Measurements from ENCODE around the gene MT1M. TPM values are rescaled to one million over a fixed set of nuclear protein-coding genes. Genes with fewer than 3 reads are reported as not detected.
"Not testable (repeated sequence)": the region's sequence is repeated elsewhere in the genome, so short reads cannot be mapped to it uniquely, and the experiment has no call there.

Gene MT1M
- total RNA-seq, 1 experiment from 2014 or later: 2.2 TPM

DNA sequence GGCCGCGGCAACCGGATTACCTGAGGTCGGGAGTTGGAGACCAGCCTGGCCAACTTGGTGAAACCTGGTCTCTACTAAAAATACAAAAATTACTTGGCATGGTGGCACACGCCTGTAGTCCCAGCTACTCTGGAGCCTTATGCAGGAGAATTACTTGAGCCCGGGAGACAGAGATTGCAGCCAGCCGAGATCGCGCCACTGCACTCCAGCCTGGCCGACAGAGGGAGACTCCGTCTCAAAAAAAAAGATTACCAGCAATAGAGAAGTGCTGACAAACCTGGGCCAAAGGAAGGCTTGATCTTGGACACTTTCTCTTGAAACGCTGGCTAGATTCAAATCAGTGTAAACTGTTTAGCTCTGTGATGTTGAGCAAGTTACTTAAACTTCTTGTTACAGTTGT lies 41.5 kb downstream of the MT1M start:
- DNase-seq (ENCODE audit: low read depth): no peak

- not testable (repeated sequence) for DNase-seq (ENCODE audit: low read depth)
Measured at GRCh38 chr16:56674570-56674969, 42.1 kb downstream of the MT1M start.

DNA sequence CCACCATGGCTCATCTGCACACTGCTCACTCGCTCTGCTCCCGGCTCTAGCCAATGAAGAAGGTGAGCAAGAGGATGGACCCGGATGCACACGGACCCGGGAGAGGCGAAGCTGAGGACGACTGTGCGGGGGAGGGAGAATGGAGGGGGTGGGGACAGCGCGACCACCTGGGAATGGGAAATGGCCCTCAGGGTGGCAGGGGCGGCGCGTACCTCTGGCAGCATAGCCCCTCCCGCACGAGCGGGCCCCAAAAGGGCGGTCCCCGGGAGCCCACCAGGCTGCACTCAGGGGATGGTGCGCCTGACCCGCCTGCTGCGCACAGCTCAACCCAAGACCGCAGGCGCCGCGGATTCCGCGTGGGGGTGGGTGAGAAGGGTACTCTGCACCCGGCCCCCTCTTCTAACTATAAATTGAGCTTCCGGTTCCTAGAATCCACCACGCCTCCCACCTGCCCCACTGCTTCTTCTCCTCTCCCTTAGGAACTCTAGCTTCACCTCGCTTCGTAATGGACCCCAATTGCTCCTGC lies 43.3 kb downstream of the MT1M start:
- DNase-seq (ENCODE audit: low read depth): no peak

DNA sequence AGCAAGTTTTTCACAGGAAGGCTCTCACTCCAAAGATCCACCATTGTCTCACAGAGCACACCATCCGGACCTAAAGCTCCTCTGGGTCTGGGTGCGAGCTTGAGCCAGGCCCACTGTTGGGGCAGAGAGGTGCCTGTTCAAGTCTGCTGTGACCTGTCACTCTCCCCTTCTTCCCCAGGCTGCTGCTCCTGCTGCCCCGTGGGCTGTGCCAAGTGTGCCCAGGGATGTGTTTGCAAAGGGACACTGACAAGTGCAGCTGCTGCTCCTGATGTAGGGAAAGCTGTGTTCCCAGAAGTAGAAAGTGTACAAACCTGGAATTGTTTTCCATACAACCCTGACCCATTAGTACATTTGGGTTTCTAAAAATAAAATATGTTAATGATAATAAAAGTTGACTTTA lies 45.0 kb downstream of the MT1M start:
- no peak for DNase-seq (ENCODE audit: low read depth)

DNA sequence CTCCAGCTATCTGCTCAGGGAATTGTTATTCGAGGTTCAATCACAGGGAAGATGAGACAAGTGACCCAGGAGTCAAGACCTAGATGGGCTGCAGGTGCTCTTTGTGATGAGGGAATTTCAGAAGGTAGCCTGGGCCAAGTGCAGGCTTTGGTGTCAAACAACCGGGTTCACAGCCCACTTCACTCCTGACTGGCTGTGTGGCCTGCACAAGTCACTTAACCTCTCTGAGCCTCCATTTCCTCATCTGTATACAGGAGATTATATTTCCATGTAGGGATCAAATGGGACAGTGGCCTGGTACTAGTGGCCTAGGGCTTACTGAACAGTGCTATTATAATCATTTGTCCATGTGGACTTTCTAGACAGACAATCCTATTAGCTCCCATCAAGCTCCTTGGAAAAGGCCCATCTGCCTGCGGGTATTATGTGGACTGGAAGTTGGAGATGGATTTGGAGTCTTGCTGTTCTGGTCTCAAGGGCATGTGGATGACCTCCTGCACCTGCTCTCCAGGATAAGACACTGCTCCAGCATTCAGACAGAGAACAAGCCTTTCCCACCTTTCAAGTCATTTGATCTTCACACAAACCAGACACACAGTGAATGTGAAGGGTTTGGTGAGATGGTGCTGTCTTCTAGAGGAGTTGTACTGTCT lies 46.7 kb downstream of the MT1M start:
- no peak for DNase-seq (ENCODE audit: low read depth)

- DNase-seq (ENCODE audit: low read depth): peak; percentile 20
Measured at GRCh38 chr16:56679818-56680217, 47.4 kb downstream of the MT1M start.

DNA sequence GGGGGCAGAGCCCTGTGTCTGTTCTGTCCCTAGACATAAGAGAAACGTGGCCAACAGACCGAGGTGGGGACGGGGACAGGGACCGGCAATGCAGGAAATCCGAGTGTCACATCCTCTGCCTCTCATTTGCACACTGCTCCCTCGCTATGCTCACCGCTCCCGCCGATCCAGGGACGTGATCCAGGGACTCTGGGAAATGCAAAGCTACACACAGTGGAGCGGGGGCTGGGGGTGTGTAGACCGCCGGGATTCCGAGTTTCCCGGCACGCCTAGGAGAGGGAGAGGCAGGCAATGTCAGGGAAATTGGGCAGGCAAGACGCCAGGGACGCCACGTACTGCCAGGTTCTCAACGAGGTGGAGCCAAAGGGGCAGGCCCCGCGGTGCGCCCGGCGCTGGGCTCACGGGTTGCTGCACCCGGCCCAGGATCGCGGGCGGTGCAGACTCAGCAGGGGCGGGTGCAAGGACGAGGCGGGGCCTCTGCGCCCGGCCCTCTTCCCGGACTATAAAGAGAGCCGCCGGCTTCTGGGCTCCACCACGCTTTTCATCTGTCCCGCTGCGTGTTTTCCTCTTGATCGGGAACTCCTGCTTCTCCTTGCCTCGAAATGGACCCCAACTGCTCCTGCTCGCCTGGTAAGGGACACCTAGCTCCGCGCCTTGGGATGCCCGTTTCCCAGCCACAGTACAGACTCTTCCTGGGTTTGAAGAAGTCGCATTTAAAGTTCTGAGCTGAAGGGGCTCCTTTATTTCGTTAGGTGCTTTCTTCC lies 49.7 kb downstream of the MT1M start, which contains the start of gene MT1X:
Gene MT1X (plus strand): TSS at position 532 of the 764 bp plus-strand sequence. CDS start 71 bp downstream, at position 603.
- peak; percentile 89 for DNase-seq (ENCODE audit: low read depth)

- DNase-seq (ENCODE audit: low read depth): no peak
Measured at GRCh38 chr16:56682703-56683397, 50.4 kb downstream of the MT1M start.

Other genes with a start within 250 kb of the MT1M start
- gene AMFR, start 207.1 kb upstream of the MT1M start, total RNA-seq (2014; rRNA removed): 132 and 134 TPM in 2 replicates
- 78.5 and 86.0 TPM in 2 replicates for gene NUDT21, start 181.3 kb upstream of the MT1M start, total RNA-seq (2014; rRNA removed)
- 101 and 127 TPM in 2 replicates for gene OGFOD1, start 181.1 kb upstream of the MT1M start, total RNA-seq (2014; rRNA removed)
- 27.1 and 37.1 TPM in 2 replicates for gene BBS2, start 112.6 kb upstream of the MT1M start, total RNA-seq (2014; rRNA removed)
- not detected in 2 replicates for gene MT4, start 67.6 kb upstream of the MT1M start, total RNA-seq (2014; rRNA removed)
- gene MT3, start 43.1 kb upstream of the MT1M start, total RNA-seq (2014; rRNA removed): not detected in 2 replicates
- gene MT2A, start 24.1 kb upstream of the MT1M start, total RNA-seq (2014; rRNA removed): 632 and 1,404 TPM in 2 replicates
- 712 and 733 TPM in 2 replicates for gene MT1E, start 6.9 kb upstream of the MT1M start, total RNA-seq (2014; rRNA removed)
- 2.4 and 4.2 TPM in 2 replicates for gene MT1A, start 6.0 kb downstream of the MT1M start, total RNA-seq (2014; rRNA removed)
- not detected in 2 replicates for gene MT1B, start 19.2 kb downstream of the MT1M start, total RNA-seq (2014; rRNA removed)
- not detected in 2 replicates for gene MT1F, start 25.3 kb downstream of the MT1M start, total RNA-seq (2014; rRNA removed)
- 1.9 TPM in 1 of 2 replicates, not detected in the other for gene MT1G, start 35.4 kb downstream of the MT1M start, total RNA-seq (2014; rRNA removed)
- gene MT1H, start 37.2 kb downstream of the MT1M start, total RNA-seq (2014; rRNA removed): not detected in 2 replicates
- 68.7 and 172 TPM in 2 replicates for gene MT1X, start 49.8 kb downstream of the MT1M start, total RNA-seq (2014; rRNA removed)
- 80.5 and 81.9 TPM in 2 replicates for gene NUP93, start 97.5 kb downstream of the MT1M start, total RNA-seq (2014; rRNA removed)
- 0.11 TPM in 1 of 2 replicates, not detected in the other for gene SLC12A3, start 232.5 kb downstream of the MT1M start, total RNA-seq (2014; rRNA removed)

All from LHCN-M2 (cell line).